ENCODE data around the gene NSF.

NSF gene

DNA sequence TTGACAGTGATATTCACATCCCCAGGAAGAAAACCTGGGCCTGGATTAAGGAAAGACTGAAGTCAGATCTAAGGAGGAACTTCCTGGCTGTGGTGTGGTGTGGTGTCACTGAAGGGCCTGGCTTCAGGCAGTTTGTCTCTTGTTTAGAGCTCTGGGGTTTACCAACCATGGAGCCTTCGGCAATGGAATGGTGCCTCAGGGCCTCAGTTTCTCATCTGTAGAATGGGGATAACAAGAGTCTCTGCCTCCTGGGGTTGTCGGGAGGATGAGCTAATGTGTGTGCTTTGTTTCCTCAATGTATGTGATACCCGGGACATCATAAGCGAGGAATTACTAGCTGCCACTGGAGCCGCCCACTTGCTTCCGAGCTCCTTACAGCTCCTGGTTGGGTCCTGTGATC, 215.3 kb downstream of the NSF start:
- Histone ChIP-seq H3K4ac (ENCODE audit: low read depth in 1 of 2, low read length in 2 of 2) (no peak overlapping the region), H3K79me1 (replicated peaks; ENCODE audit: low read length, poor library complexity, severe bottlenecking) (no peaks in the 10 kb centered on the region), H3K27me3 (ENCODE audit: control insufficient read depth in 1 of 2, insufficient read depth in 1 of 2, low read length in 2 of 2) (peaks cover 5 to 37% of the 10 kb centered on the region in 2 experiments), H2BK120ac (ENCODE audit: low read depth, low read length) (no peak overlapping the region), H2AFZ (ENCODE audit: low read depth, low read length) (no peak overlapping the region), H3K36me3 (ENCODE audit: control insufficient read depth in 1 of 2, insufficient read depth in 2 of 2, low read depth in 1 of 2, low read length in 2 of 2) (no peaks in the 10 kb centered on the region), H2AK5ac (ENCODE audit: low read length, severe bottlenecking) (no peak overlapping the region), H3K9ac (ENCODE audit: low read length) (no peak overlapping the region), H4K8ac (ENCODE audit: low read length) (no peak overlapping the region), H3K9me3 (ENCODE audit: control insufficient read depth, low read length) (no peaks in the 10 kb centered on the region), H3K4me2 (ENCODE audit: low read length, poor library complexity, severe bottlenecking) (no peak overlapping the region), H2BK15ac (ENCODE audit: low read depth, poor library complexity, severe bottlenecking) (no peak overlapping the region), H3K4me1 (ENCODE audit: control insufficient read depth, insufficient read depth, low read depth, low read length) (no peaks in the 10 kb centered on the region), H2BK12ac (ENCODE audit: low read length in 2 of 2) (no peak overlapping the region), H3K27ac (ENCODE audit: low read length, poor library complexity, severe bottlenecking) (no peak overlapping the region), H3K18ac (ENCODE audit: low read depth in 1 of 2, low read length in 2 of 2) (no peak overlapping the region), H3K14ac (ENCODE audit: low read length in 2 of 2) (no peak overlapping the region), H2BK5ac (ENCODE audit: low read depth, low read length, poor library complexity, severe bottlenecking) (no peak overlapping the region), H3K23ac (ENCODE audit: low read length in 2 of 2) (no peak overlapping the region), H4K91ac (ENCODE audit: low read length) (no peak overlapping the region), H3K4me3 (ENCODE audit: insufficient read depth in 1 of 2, low read depth in 1 of 2, low read length in 2 of 2) (no peak overlapping the region)
- 94% methylated on average over 6 of the region's 6 CpGs for WGBS
- no peak for DNase-seq

Data from mesenchymal stem cell (in vitro differentiated cells and primary cell).